K562 (cell line): ENCODE data around the gene MPZL1. TPM values are rescaled to one million over a fixed set of nuclear protein-coding genes. Genes with fewer than 3 reads are reported as not detected.

Experiments used
- BRD9 ChIP-seq: fragments of 450-650 bp; IDR thresholded peaks from 2 replicates; pipeline ENCODE4 v1.6.1; 2018; ENCODE audit warnings: low read depth; ENCODE audit not compliant: partially characterized antibody
- CBX1 ChIP-seq: sonication (generic); IDR thresholded peaks from 2 replicates; pipeline ENCODE4 v1.6.1; 2016; ENCODE audit warnings: antibody characterized with exemption, low read depth, mild to moderate bottlenecking
- CHD4 ChIP-seq: fragments of 200-600 bp; sonication (generic); IDR thresholded peaks from 3 replicates; pipeline ENCODE4 v1.6.1; 2012; ENCODE audit warnings: low read depth, mild to moderate bottlenecking, mixed read lengths, low read length, inconsistent platforms; ENCODE audit not compliant: insufficient read depth, insufficient replicate concordance, poor library complexity, severe bottlenecking
- DIDO1 ChIP-seq: fragments of 450-650 bp; IDR thresholded peaks from 2 replicates; pipeline ENCODE4 v1.6.1; 2016; ENCODE audit warnings: low read depth, missing biosample characterization, missing genetic modification characterization
- ETV1 ChIP-seq: fragments of 450-650 bp; conservative IDR thresholded peaks from 2 replicates; pipeline ENCODE4 v1.6.1; 2016; ENCODE audit warnings: missing genetic modification characterization, control low read depth, low read depth, missing compliant biosample characterization
- EZH2 ChIP-seq: IDR thresholded peaks from 2 replicates; pipeline ENCODE4 v1.6.1; 2012; ENCODE audit warnings: low read depth, mild to moderate bottlenecking, inconsistent platforms, low read length, borderline replicate concordance
- HDAC8 ChIP-seq: fragments of 450-650 bp; IDR thresholded peaks from 2 replicates; pipeline ENCODE4 v1.6.1; 2016; ENCODE audit warnings: mild to moderate bottlenecking, missing genetic modification characterization, moderate library complexity, missing compliant biosample characterization
- IFI16 ChIP-seq: fragments of 250-450 bp; sonication (Bioruptor Pico); IDR thresholded peaks from 2 replicates; pipeline ENCODE4 v2.1.2; 2022; ENCODE audit warnings: mild to moderate bottlenecking, inconsistent platforms
- NCOA1 ChIP-seq: fragments of 450-650 bp; IDR thresholded peaks from 2 replicates; pipeline ENCODE4 v1.6.1; 2016; ENCODE audit warnings: low read depth
- NFXL1 ChIP-seq: fragments of 450-650 bp; formaldehyde crosslinking; IDR thresholded peaks from 2 replicates; pipeline ENCODE4 v1.4.0; 2021; ENCODE audit warnings: mild to moderate bottlenecking
- PHF21A ChIP-seq: fragments of 450-650 bp; IDR thresholded peaks from 2 replicates; pipeline ENCODE4 v1.6.1; 2017; ENCODE audit warnings: low read depth, borderline replicate concordance
- RFX1 ChIP-seq: fragments of 450-650 bp; IDR thresholded peaks from 2 replicates; pipeline ENCODE4 v1.6.1; 2016; ENCODE audit warnings: mild to moderate bottlenecking, moderate library complexity
- SIN3B ChIP-seq: fragments of 450-650 bp; IDR thresholded peaks from 2 replicates; pipeline ENCODE4 v1.6.1; 2017; ENCODE audit warnings: low read depth, mild to moderate bottlenecking, moderate library complexity
- SNAPC5 ChIP-seq: fragments of 250-450 bp; sonication (Bioruptor Pico); IDR thresholded peaks from 2 replicates; pipeline ENCODE4 v1.8.0; 2021; ENCODE audit warnings: moderate library complexity, mild to moderate bottlenecking, inconsistent platforms
- SP2 ChIP-seq: IDR thresholded peaks from 2 replicates; pipeline ENCODE4 v1.6.1; 2011; ENCODE audit warnings: mild to moderate bottlenecking, low read depth, low read length, moderate library complexity; ENCODE audit not compliant: poor library complexity, severe bottlenecking; ENCODE audit errors: extremely low read depth
- SRSF3 ChIP-seq: fragments of 200-400 bp; formaldehyde crosslinking; IDR thresholded peaks from 2 replicates; pipeline ENCODE4 v1.6.1; 2016; ENCODE audit warnings: mild to moderate bottlenecking, low read length, moderate library complexity; ENCODE audit not compliant: insufficient read depth
- STAG1 ChIP-seq: sonication (generic); formaldehyde crosslinking; IDR thresholded peaks from 2 replicates; pipeline ENCODE4 v1.5.0; 2020; ENCODE audit warnings: missing genetic modification reagents, borderline replicate concordance
- SUPT5H ChIP-seq: fragments of 450-650 bp; IDR thresholded peaks from 2 replicates; pipeline ENCODE4 v1.6.1; 2016
- TEAD2 ChIP-seq: fragments of 450-650 bp; IDR thresholded peaks from 2 replicates; pipeline ENCODE4 v1.6.1; 2016; ENCODE audit warnings: missing genetic modification characterization, control low read depth, missing compliant biosample characterization
- ZBTB1 ChIP-seq: sonication (generic); formaldehyde crosslinking; IDR thresholded peaks from 2 replicates; pipeline ENCODE4 v1.8.1; 2023; ENCODE audit warnings: missing genetic modification reagents, low read depth, mild to moderate bottlenecking, borderline replicate concordance
- ZNF124 ChIP-seq: sonication (generic); formaldehyde crosslinking; IDR thresholded peaks from 2 replicates; pipeline ENCODE4 v1.8.1; 2022; ENCODE audit warnings: missing genetic modification reagents
- ZNF518B ChIP-seq: fragments of 250-450 bp; sonication (Bioruptor Pico); IDR thresholded peaks from 2 replicates; pipeline ENCODE4 v1.5.0; 2021; ENCODE audit warnings: mild to moderate bottlenecking, moderate library complexity
- polyA plus RNA-seq, 8 experiments: library from polyadenylated mRNA; depleted of rRNA in 4 of 8; stranded (reverse) in 5 of 8; unstranded in 3 of 8; fragments of >200 nt; fragmentation: Nextera tagmentation in 2 of 8; fragmentation: Illumina TruSeq in 1 of 8; extraction: Ambion mirVana in 2 of 8; extraction: Trizol in 1 of 8; gene quantifications; 2 replicates each; pipeline versions ENCODE4 v1.2.1 to v1.2.3, GENCODE V29; 2011 to 2014; ENCODE audit warnings: inconsistent platforms in 1 of 8, missing spikeins in 1 of 8
- total RNA-seq, 7 experiments: library from RNA; depleted of rRNA in 6 of 7; stranded (reverse); fragments of >200 nt in 6 of 7; fragmentation: Illumina TruSeq in 2 of 7; extraction: Trizol in 2 of 7; gene quantifications; 2 replicates each; pipeline versions ENCODE4 v1.2.1 to v1.2.3, GENCODE V29; 2011 to 2021; ENCODE audit warnings: low replicate concordance in 1 of 7
- TF ChIP-seq, protein P1 (sequence below), 2 experiments: fragments of 450-650 bp; conservative IDR thresholded peaks; 2 replicates each; pipeline ENCODE4 v1.6.1; 2017; ENCODE audit warnings: mild to moderate bottlenecking in 2 of 2, moderate library complexity in 2 of 2

MPZL1 gene
- total and polyA plus RNA-seq, 9 of the 15 experiments (the other 6 are each of a cell fraction or from before 2014, with no cell fraction given) = 14.5 to 153 (median 66.5) TPM

DNA sequence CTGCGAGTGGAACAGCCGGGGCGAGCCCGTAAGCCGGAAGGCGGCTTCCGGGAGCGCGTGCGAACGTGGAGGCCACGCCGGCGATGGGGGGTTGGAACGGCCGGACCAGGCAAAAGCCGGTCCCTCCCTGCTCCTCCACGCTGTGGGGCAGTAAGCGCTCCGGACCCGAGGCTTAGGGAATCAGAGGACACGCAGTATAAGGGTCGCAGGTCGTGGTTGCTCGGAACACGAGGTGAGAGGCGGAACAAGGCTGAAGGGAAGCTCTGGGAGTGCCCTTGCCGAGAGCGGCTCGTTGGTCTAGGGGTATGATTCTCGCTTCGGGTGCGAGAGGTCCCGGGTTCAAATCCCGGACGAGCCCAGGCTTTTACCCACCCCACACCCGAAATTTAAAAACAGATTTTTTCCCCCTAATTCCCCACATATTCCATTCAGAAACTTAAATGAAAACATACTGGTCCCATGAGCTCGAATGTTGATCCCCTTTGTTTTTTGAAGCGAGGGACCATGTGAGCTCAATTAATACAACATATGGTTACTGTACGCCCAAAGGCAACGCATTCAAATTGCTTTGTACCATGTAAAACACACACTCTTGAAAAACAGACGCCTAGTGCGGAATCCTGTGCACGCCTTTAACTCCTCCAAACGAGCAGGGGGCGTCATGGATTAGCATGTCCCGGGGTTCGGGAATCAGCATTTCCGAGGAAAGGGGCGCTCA lies 7.2 kb upstream of the MPZL1 start (continued):
- TF ChIP-seq BRD9 = peak; percentile 99
- TF ChIP-seq PHF21A = no peak; the same call in 1 of the 2 replicates
- TF ChIP-seq SIN3B = peak; percentile 49; the same call in 1 of the 2 replicates
- TF ChIP-seq ZBTB1 (CRISPR knock-in tag) = peak; percentile 68; the same call in 1 of the 2 replicates
- TF ChIP-seq, protein P1, sequence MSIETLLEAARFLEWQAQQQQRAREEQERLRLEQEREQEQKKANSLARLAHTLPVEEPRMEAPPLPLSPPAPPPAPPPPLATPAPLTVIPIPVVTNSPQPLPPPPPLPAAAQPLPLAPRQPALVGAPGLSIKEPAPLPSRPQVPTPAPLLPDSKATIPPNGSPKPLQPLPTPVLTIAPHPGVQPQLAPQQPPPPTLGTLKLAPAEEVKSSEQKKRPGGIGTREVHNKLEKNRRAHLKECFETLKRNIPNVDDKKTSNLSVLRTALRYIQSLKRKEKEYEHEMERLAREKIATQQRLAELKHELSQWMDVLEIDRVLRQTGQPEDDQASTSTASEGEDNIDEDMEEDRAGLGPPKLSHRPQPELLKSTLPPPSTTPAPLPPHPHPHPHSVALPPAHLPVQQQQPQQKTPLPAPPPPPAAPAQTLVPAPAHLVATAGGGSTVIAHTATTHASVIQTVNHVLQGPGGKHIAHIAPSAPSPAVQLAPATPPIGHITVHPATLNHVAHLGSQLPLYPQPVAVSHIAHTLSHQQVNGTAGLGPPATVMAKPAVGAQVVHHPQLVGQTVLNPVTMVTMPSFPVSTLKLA (conservative IDR thresholded peaks at IDR 0.05) = peak; percentile 95 to 97
- TF ChIP-seq SP2 = no peak
- TF ChIP-seq IFI16 (CRISPR knock-in tag) = no peak
- TF ChIP-seq EZH2 = no peak
- no peak for TF ChIP-seq TEAD2 (tag)
- 0 out of 2 replicates have a peak, but pooled peaks have one; percentile 48 for TF ChIP-seq ZNF124 (CRISPR knock-in tag)
- no peak for TF ChIP-seq SRSF3
- peak; percentile 68; the same call in 1 of the 2 replicates for TF ChIP-seq CBX1
- TF ChIP-seq NCOA1 = peak; percentile 43
- TF ChIP-seq ZNF518B (CRISPR knock-in tag) = no peak
- TF ChIP-seq SNAPC5 (CRISPR knock-in tag) = no peak
- TF ChIP-seq DIDO1 (tag) = no peak; the same call in 1 of the 2 replicates
- TF ChIP-seq NFXL1 (CRISPR knock-in tag) = 0 out of 2 replicates have a peak, but pooled peaks have one; percentile 55
- TF ChIP-seq ETV1 (tag) = peak; percentile 98
- TF ChIP-seq SUPT5H = peak; percentile 85
- peak; percentile 32; the same call in 1 of the 2 replicates for TF ChIP-seq STAG1 (CRISPR knock-in tag)
- no peak for TF ChIP-seq CHD4
- no peak for TF ChIP-seq RFX1
- peak; percentile 32; the same call in 1 of the 2 replicates for TF ChIP-seq HDAC8
